KMS-11 (cell line): ENCODE data around the gene TSPEAR.
"Not testable (repeated sequence)": the region's sequence is repeated elsewhere in the genome, so short reads cannot be mapped to it uniquely, and the experiment has no call there.

ENCODE experiments used
- H2AFZ ChIP-seq: fragments of 200-600 bp; sonication (generic); 2 replicates; pipeline ENCODE4 v1.6.1; 2016; ENCODE audit warnings: antibody characterized with exemption, mixed run types, low read depth
- H3K27ac ChIP-seq: fragments of 200-600 bp; sonication (generic); 2 replicates; pipeline ENCODE4 v1.6.1; 2016; ENCODE audit warnings: mild to moderate bottlenecking, mixed run types
- H3K27me3 ChIP-seq: fragments of 200-600 bp; sonication (generic); 2 replicates; pipeline ENCODE4 v1.6.1; 2017; ENCODE audit warnings: mild to moderate bottlenecking, low read depth, mixed run types, moderate library complexity; ENCODE audit not compliant: insufficient read depth
- H3K36me3 ChIP-seq: fragments of 200-600 bp; sonication (generic); 2 replicates; pipeline ENCODE4 v1.6.1; 2017; ENCODE audit warnings: mild to moderate bottlenecking, mixed run types; ENCODE audit not compliant: insufficient read depth
- H3K4me1 ChIP-seq: fragments of 200-600 bp; sonication (generic); 2 replicates; pipeline ENCODE4 v1.6.1; 2016; ENCODE audit warnings: mild to moderate bottlenecking, low read depth, mixed run types; ENCODE audit not compliant: poor library complexity, severe bottlenecking
- H3K4me2 ChIP-seq: fragments of 200-600 bp; sonication (generic); 2 replicates; pipeline ENCODE4 v1.7.0; 2016; ENCODE audit warnings: mild to moderate bottlenecking, mixed run types
- H3K4me3 ChIP-seq: fragments of 200-600 bp; sonication (generic); IDR thresholded peaks from 2 replicates; pipeline ENCODE4 v1.6.1; 2017; ENCODE audit warnings: low read depth, low read length, mixed read lengths; ENCODE audit not compliant: insufficient read depth
- H3K79me2 ChIP-seq: fragments of 200-600 bp; sonication (generic); 2 replicates; pipeline ENCODE4 v1.6.1; 2016; ENCODE audit warnings: low read depth, mixed run types; ENCODE audit not compliant: insufficient read depth
- H3K9ac ChIP-seq: fragments of 200-600 bp; sonication (generic); 2 replicates; pipeline ENCODE4 v1.6.1; 2016; ENCODE audit warnings: mild to moderate bottlenecking, mixed run types
- H4K20me1 ChIP-seq: fragments of 200-600 bp; sonication (generic); 2 replicates; pipeline ENCODE4 v1.6.1; 2016; ENCODE audit warnings: mild to moderate bottlenecking, mixed run types; ENCODE audit not compliant: insufficient read depth
- CTCF ChIP-seq: fragments of 200-600 bp; sonication (generic); conservative IDR thresholded peaks from 2 replicates; pipeline ENCODE4 v1.6.1; 2017; ENCODE audit warnings: low read depth, mild to moderate bottlenecking, antibody characterized with exemption, low read length, moderate library complexity, mixed read lengths

TSPEAR gene

DNA sequence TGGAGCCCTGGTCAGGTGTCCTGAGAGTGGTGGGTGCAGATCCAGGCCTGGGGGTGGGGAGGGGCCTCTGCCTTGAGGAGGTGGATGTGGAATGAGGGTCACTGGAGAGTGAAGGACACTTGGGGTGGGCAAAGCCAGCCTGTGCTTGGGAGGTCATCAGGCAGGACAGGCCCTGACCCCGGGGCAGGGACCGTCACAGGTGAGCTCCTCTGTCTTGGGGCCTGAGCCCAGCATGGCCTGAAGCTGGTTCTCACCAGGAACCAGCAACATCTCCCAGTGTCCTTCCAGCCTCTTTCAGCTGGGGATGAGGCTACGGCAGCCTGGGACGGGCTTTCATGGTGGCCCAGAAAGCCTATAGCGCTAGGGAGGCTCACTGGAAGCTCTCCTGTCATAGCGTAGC, 159.2 kb downstream of the TSPEAR start:
- H3K27ac ChIP-seq: no peak overlapping the region
- no peak overlapping the region for H2AFZ ChIP-seq
- H3K36me3 ChIP-seq: no peaks in the 10 kb centered on the region
- no peak overlapping the region for H3K9ac ChIP-seq
- no peaks in the 10 kb centered on the region for H3K79me2 ChIP-seq
- H3K4me3 ChIP-seq: no peak overlapping the region
- H4K20me1 ChIP-seq: no peaks in the 10 kb centered on the region
- no peak for TF ChIP-seq CTCF
- H3K27me3 ChIP-seq: peaks cover 68% of the 10 kb centered on the region
- no peak overlapping the region for H3K4me2 ChIP-seq
- H3K4me1 ChIP-seq: no peaks in the 10 kb centered on the region

DNA sequence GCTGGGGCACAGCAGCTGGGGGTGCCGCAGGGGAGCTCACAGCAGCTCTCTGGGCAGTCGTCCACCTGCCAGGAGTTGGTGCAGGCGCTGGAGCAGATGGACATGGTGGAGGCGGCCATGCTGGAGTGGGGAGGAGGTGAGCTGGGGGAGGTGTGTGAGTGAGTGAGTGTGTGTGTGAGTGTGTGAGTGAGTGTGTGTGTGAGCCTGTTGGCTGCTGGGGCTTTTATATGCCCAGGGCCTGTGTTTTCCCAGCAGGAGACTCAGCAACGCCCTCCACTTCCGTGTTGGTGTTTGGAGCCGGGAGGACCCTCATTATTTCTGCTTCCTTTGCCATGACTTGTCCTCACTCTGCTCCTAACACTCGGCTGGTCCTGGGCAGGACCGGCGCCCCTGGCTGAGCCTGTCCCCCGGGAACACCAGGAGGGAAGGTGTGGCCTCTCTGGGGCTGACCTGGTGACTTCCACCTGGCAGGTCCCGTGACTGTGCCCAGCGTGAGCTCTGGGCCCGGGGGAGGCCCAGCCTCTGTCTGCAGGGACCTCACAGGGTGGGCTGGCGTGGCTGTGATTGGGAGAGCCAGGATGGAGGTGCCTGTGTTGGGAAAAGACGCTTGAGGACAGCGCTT, 159.9 kb downstream of the TSPEAR start, which contains the start of gene KRTAP10-2:
KRTAP10-2 (minus strand) TSS at position 166 of the 622 bp plus-strand sequence; CDS start at position 119, 47 bp downstream.
- Histone ChIP-seq H2AFZ (no peak within 1 kb of the TSS), H3K27me3 (peaks cover 68% of the 10 kb centered on the region), H3K27ac (no peak within 1 kb of the TSS), H4K20me1 (no peaks in the 10 kb centered on the region), H3K36me3 (no peaks in the 10 kb centered on the region), H3K79me2 (no peaks in the 10 kb centered on the region), H3K4me2 (no peak within 1 kb of the TSS), H3K4me1 (no peaks in the 10 kb centered on the region), H3K4me3 (no peak within 1 kb of the TSS), H3K9ac (no peak within 1 kb of the TSS)
- no peak for TF ChIP-seq CTCF

DNA sequence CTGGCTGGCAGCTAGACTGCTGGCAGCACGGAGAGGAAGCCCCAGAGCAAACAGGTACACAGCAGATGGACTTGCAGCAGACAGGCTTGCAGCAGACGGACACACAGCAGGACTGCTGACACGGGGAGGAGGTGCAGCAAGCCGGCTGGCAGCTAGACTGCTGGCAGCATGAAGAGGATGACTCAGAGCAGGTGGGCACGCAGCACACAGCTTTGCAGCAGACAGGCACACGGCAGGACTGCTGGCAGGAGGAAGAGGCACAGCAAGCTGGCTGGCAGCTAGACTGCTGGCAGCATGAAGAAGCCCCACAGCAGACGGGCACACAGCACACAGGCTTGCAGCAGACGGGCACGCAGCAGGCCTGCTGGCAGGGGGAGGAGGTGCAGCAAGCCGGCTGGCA, 160.6 kb downstream of the TSPEAR start:
- Histone ChIP-seq H2AFZ (no peak overlapping the region), H3K4me2 (no peak overlapping the region)
- no peak for TF ChIP-seq CTCF

GRCh38 chr21:44550285-44550684, 161.1 kb downstream of the TSPEAR start:
- not testable (repeated sequence) for H3K79me2 ChIP-seq, H3K36me3 ChIP-seq, H3K27ac ChIP-seq, H4K20me1 ChIP-seq, H3K4me2 ChIP-seq, H3K4me3 ChIP-seq, H3K9ac ChIP-seq, H3K4me1 ChIP-seq, H2AFZ ChIP-seq
- peaks cover 68% of the 10 kb centered on the region for H3K27me3 ChIP-seq

More for the DNA sequence above, 160.6 kb downstream of the TSPEAR start:
- no peaks in the 10 kb centered on the region for H3K4me1 ChIP-seq
- no peaks in the 10 kb centered on the region for H3K36me3 ChIP-seq
- H4K20me1 ChIP-seq: no peaks in the 10 kb centered on the region
- H3K9ac ChIP-seq: no peak overlapping the region
- no peak overlapping the region for H3K4me3 ChIP-seq
- H3K27ac ChIP-seq: no peak overlapping the region
- H3K27me3 ChIP-seq: peaks cover 68% of the 10 kb centered on the region
- no peaks in the 10 kb centered on the region for H3K79me2 ChIP-seq

DNA sequence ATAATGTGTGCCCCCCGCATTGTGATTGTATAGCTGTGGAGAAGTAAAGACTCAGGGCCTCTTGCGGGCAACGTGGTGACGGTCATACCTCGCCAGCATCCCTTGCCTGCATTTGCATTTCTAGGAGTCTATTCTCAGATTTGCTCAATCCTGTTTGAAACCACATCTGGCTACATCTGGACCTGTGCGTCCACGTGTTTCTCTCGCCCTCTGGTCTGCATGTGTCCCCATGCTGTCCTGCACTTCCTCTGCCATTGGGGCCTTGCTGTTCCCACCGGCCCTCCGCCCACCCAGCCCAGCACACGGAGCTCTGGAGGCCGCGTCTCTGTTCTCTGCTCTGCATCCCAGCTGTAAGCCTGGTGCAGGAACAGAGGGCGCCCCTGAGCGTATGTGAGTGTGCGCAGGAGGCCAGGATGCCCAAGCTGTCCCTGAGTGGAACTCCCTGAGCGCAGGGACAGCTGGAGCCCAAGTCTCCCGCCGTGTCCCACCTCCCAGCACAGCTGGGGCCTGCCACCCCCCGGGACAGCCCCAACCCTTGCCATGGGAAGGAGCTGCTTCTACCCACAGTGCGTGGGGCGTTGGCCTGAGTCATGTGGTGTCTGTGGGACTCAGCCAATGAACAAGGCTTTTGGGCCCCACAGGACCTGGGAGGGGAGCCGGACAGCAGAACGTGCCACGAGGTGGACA, 161.7 kb downstream of the TSPEAR start:
- no peak overlapping the region for H3K27ac ChIP-seq
- H3K4me2 ChIP-seq: no peak overlapping the region
- H3K27me3 ChIP-seq: peaks cover 68% of the 10 kb centered on the region
- H3K4me3 ChIP-seq: no peak overlapping the region
- no peaks in the 10 kb centered on the region for H3K36me3 ChIP-seq
- no peaks in the 10 kb centered on the region for H3K4me1 ChIP-seq
- H3K9ac ChIP-seq: no peak overlapping the region
- no peaks in the 10 kb centered on the region for H3K79me2 ChIP-seq
- no peak overlapping the region for H2AFZ ChIP-seq
- no peaks in the 10 kb centered on the region for H4K20me1 ChIP-seq
- TF ChIP-seq CTCF: no peak
